Tibial artery (tissue), 4 donors: ENCODE results near the gene DMBT1.

Experiments
- DNase-seq, 2 donors: peaks; one replicate each; pipeline ENCODE4 v3.0.0-alpha.2; 2019
- H3K27ac ChIP-seq, 2 donors: fragments of 200-600 bp; sonication (generic) in 1 of 2; 1 replicate in 1 of 2; 2 replicates in 1 of 2; pipeline ENCODE4 v1.5.1; 2018 to 2019; ENCODE audit warnings: mild to moderate bottlenecking in 1 of 2
- H3K27me3 ChIP-seq, 2 donors: fragments of 200-600 bp; sonication (generic) in 1 of 2; one replicate each; pipeline versions ENCODE4 v1.5.1 to v1.6.0; 2016 to 2019
- H3K36me3 ChIP-seq, 3 donors: fragments of 200-600 bp; sonication (generic) in 2 of 3; one replicate each; pipeline ENCODE4 v1.5.1; 2016 to 2019; ENCODE audit warnings: mild to moderate bottlenecking in 2 of 3
- H3K4me1 ChIP-seq, 4 donors: fragments of 200-600 bp; sonication (generic) in 2 of 4; 1 replicate in 3 of 4; 2 replicates in 1 of 4; pipeline ENCODE4 v1.5.1; 2016 to 2019
- H3K4me3 ChIP-seq, 2 donors: fragments of 200-600 bp; sonication (generic) in 1 of 2; 1 replicate in 1 of 2; 2 replicates in 1 of 2; pipeline ENCODE4 v1.5.1; 2018 to 2019; ENCODE audit warnings: mild to moderate bottlenecking in 2 of 2
- H3K9me3 ChIP-seq, 3 donors: fragments of 200-600 bp; sonication (generic) in 1 of 3; one replicate each; pipeline ENCODE4 v1.5.1; 2016 to 2019
- CTCF ChIP-seq, 2 experiments: fragments of 200-600 bp in 1 of 2; fragments of 450-650 bp in 1 of 2; IDR thresholded peaks; one replicate each; pipeline ENCODE4 v1.5.1; 2017 to 2019; ENCODE audit warnings: antibody characterized with exemption in 2 of 2, mild to moderate bottlenecking in 1 of 2, moderate library complexity in 1 of 2
- intact Hi-C: fragments of 100-400 bp; cut with DNase I; formaldehyde crosslinking; loops from one replicate; pipeline ENCODE4 v1.15.0; 2023; ENCODE audit warnings: low total_unique reads

DMBT1 gene

GRCh38 chr10:122657729-122658128, 97.2 kb downstream of the DMBT1 start:
- TF ChIP-seq CTCF (IDR thresholded peaks at IDR 0.05) = no peak
- Histone ChIP-seq H3K9me3 (no peaks in the 10 kb centered on the region), H3K27me3 (no peaks in the 10 kb centered on the region), H3K4me3 (no peak overlapping the region), H3K36me3 (no peaks in the 10 kb centered on the region), H3K4me1 (peaks cover 0 to 20% (median 6%) of the 10 kb centered on the region in 4 donors), H3K27ac (no peak overlapping the region)
- intact Hi-C loops = no loop called here
- no peak for DNase-seq

- Histone ChIP-seq H3K4me3 (no peak overlapping the region), H3K36me3 (no peaks in the 10 kb centered on the region), H3K4me1 (peaks cover 0 to 20% (median 6%) of the 10 kb centered on the region in 4 donors), H3K27me3 (no peaks in the 10 kb centered on the region), H3K9me3 (no peaks in the 10 kb centered on the region), H3K27ac (no peak overlapping the region)
- no peak for DNase-seq
- intact Hi-C loops = no loop called here
- TF ChIP-seq CTCF (IDR thresholded peaks at IDR 0.05) = no peak
Observed at GRCh38 chr10:122658356-122659049, 97.9 kb downstream of the DMBT1 start.

GRCh38 chr10:122659126-122659525, 98.6 kb downstream of the DMBT1 start:
- intact Hi-C loops = no loop called here
- DNase-seq = peak in 1 of 2 donors; percentile 27
- peaks cover 0 to 20% (median 6%) of the 10 kb centered on the region in 4 donors for H3K4me1 ChIP-seq
- H3K9me3 ChIP-seq = no peaks in the 10 kb centered on the region
- no peak overlapping the region for H3K27ac ChIP-seq
- no peaks in the 10 kb centered on the region for H3K36me3 ChIP-seq
- H3K4me3 ChIP-seq = no peak overlapping the region
- TF ChIP-seq CTCF (IDR thresholded peaks at IDR 0.05) = no peak
- no peaks in the 10 kb centered on the region for H3K27me3 ChIP-seq

GRCh38 chr10:122659651-122660050, 99.1 kb downstream of the DMBT1 start:
- H3K9me3 ChIP-seq = no peaks in the 10 kb centered on the region
- no peak for TF ChIP-seq CTCF (IDR thresholded peaks at IDR 0.05)
- H3K36me3 ChIP-seq = no peaks in the 10 kb centered on the region
- no peak overlapping the region for H3K27ac ChIP-seq
- intact Hi-C loops = no loop called here
- H3K4me3 ChIP-seq = no peak overlapping the region
- H3K27me3 ChIP-seq = peaks cover 0 to 2% of the 10 kb centered on the region in 2 donors
- H3K4me1 ChIP-seq = peaks cover 0 to 20% (median 6%) of the 10 kb centered on the region in 4 donors
- no peak for DNase-seq

GRCh38 chr10:122660696-122661095, 100.1 kb downstream of the DMBT1 start:
- intact Hi-C loops = no loop called here
- peaks cover 0 to 17% (median 6%) of the 10 kb centered on the region in 4 donors for H3K4me1 ChIP-seq
- H3K4me3 ChIP-seq = no peak overlapping the region
- no peak overlapping the region for H3K27ac ChIP-seq
- H3K9me3 ChIP-seq = no peaks in the 10 kb centered on the region
- peak in 1 of 2 donors; percentile 48 for DNase-seq
- peaks cover 0 to 5% of the 10 kb centered on the region in 2 donors for H3K27me3 ChIP-seq
- no peak for TF ChIP-seq CTCF (IDR thresholded peaks at IDR 0.05)
- H3K36me3 ChIP-seq = no peaks in the 10 kb centered on the region
